ENCODE measurements around the gene ATF4.

GRCh38 chr22:39560127-39560526 is 39.8 kb downstream of the ATF4 start:
- TF ChIP-seq CTCF (conservative IDR thresholded peaks at IDR 0.05 in 1 of 2, IDR thresholded peaks at IDR 0.05 in 1 of 2; ENCODE audit: extremely low read depth in 1 of 2, insufficient read depth in 1 of 2, low read depth in 1 of 2, low read length in 2 of 2) (no peak), EZH2 (IDR thresholded peaks at IDR 0.05; ENCODE audit: borderline replicate concordance, low read length) (no peak)
